Inflammatory macrophage treated with lipopolysaccharide for 4 hours (primary cell): ENCODE results near the gene FPR1.
"Not testable (repeated sequence)": the region's sequence is repeated elsewhere in the genome, so short reads cannot be mapped to it uniquely, and the experiment has no call there.

Experiments used
- DNase-seq: peaks from one replicate; pipeline ENCODE4 v3.0.0-alpha.2; 2020

The FPR1 gene

DNA sequence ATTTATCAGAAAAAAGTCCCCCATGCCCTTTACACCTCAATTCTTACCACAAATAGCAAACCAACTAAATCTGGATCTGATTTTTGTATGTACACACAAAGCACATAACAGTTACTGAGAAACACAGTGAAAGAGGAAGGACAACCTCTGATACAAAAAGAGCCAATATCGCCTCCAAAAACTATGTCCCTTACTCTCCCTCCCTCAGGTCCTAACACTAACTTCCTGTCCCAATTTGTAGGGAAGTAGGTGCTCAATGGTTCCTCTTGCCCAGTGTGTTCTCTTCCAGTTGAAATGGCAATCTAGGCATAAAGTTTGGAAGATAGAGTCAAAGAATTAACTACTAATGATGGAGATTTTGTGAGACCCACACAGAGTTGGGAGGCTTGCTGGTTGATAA is 27.5 kb upstream of the FPR1 start:
- peak; percentile 29 for DNase-seq

GRCh38 chr19:51777570-51778462 is 26.1 kb upstream of the FPR1 start:
- DNase-seq, result peak; percentile 89

- not testable (repeated sequence) for DNase-seq
These were observed 24.9 kb upstream of the FPR1 start for GRCh38 chr19:51776561-51776960.

DNA sequence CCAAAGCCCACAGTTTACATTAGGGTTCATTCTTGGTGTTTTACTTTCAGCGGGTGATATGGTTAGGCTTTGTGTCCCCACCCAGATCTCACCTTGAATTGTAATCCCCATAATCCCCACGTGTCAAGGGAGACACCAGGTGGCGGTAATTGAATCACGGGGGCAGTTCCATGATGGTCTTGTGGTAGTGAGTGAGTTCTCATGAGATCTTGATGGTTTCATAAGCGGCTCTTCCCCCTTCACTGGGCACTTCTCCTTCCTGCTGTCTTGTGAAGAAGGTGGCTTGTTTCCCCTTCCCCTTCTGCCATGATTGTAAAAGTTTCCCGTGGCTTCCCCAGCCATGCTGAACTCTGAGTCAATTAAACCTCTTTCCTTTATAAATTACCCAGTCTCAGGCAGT is 21.3 kb upstream of the FPR1 start:
- DNase-seq, result peak; percentile 91

DNA sequence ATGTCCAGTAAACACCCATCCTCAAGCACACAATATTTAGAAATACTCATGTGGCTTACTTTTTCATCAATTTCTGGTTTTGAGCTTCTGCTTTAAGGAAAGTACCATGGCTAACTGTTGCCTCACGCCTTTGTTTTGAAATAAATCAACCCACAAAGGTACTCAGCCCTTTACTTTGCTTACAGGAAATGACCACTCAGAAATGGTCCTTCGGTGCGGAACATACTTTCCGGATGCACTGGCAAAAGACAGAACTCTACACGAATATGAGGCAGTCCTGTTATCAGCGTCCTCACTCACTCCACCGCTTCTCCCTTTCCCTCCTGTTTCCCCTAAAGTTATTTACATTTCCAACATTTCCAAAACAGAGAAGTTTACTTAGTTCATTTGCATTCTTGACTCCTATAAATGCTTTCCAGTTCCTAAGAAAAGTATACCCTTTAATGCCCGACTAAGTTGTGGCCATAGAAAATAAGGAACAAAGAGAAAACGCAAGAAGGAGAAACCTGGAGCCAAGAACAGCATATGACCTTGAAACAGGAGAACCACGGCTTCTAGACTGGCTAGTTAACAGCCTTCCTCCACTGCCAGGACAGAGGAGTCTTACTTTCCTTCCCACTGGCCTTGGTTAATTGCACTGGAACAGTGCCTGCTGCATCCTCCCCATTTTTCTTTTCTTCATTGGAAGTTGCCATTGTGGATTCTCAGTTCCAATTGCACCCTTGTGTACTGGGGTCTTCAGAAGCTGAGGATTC is 19.9 kb upstream of the FPR1 start:
- DNase-seq, result peak; percentile 96

DNA sequence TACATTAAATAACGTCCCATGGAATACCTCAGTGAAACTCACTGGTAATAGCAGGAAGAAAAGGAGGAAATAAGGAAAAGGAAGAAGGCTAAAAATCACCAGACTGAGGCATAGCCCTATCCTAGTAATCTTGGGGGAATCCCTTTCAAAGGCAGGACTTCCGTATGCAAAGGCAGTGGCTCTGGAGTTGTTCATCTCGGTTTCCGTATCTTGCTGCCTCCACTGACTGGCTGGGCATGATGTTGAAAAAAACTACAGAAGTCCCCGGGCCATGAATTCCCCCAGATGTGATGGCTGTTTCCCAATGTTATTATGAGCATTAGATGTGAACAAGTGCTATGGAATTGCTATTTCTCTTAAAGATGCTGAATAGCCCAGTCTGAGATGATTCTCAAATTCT is 14.8 kb upstream of the FPR1 start:
- DNase-seq, result peak; percentile 95

GRCh38 chr19:51765086-51765485 is 13.4 kb upstream of the FPR1 start:
- no peak for DNase-seq

DNA sequence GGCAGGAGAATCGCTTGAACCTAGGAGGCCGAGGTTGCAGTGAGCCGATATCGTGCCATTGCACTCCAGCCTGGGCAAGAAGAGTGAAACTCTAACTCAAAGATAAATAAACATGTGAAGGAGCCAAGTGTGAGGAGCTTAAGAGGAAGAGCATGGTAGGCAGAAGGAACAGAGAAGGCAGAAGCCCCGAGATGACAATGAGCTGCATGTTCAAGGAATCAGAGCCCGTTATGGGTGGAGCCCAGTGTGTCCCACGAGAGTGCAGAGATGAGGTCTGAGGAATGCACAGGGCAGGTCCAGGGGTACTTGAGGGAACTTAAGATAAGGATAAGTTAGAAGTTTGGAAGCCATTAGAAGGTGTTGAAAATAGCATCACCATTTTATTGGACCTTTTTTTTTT is 10.0 kb upstream of the FPR1 start:
- DNase-seq, result peak; percentile 40

GRCh38 chr19:51760697-51761356 is 9.1 kb upstream of the FPR1 start, which contains the start of gene FPR2:
Gene FPR2 (plus strand): TSS chr19:51761180. CDS start chr19:51768659, 7,479 bp downstream.
- peak; percentile 84 for DNase-seq

- peak; percentile 85 for DNase-seq
These were observed 3.9 kb upstream of the FPR1 start for GRCh38 chr19:51755571-51755970.

DNA sequence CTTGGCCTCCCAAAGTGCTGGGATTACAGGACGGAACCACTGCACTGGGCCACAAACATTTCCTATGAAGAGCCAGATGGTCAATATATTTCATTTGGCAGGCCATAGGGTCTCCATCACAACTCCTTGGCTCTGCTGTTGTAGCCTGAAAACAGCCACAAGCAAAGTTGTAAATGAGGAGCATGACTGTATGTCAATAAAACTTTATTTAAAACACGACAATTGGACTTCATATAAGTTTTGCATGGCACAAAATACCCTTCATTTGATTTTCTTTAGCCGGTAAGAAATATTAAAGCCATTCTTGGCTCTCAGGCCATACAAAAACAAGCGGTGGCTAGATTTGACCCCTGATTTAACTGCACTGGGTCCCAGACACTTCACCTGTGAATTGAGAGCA is 3.1 kb upstream of the FPR1 start:
- no peak for DNase-seq

- peak; percentile 96 for DNase-seq
These were observed 2.4 kb upstream of the FPR1 start for GRCh38 chr19:51754109-51754508.

DNA sequence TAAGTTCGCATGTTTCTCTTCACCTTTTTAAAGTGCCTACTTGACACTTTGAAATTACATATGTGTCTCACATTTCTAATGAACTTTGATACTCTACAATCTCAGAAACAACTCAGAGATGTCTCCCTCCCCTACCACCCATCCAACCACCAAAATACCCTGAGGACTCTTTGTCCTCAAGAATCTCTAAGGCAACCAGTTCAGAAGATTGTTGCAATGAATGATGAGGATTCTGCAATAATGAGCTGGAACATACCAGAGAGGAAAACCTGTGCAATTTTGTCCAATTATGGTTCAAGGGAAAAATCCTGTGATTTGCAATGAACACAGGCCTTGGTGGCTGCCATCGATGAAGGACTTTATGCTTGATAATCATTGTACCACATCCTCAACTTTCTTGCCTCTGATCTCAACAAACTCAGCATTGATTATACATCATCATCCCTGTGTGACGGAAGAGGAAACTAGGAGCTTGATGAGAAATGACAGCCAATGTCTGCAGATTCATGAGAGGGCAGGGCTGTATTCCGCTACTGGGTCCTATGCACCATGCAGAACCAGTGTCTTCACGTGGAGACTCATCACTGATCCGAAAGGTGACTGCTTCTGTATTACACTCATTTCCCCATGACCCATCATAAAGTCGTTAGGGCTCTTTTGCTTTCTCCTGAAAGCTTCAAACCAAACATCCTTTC is 1.1 kb downstream of the FPR1 start:
- DNase-seq, result peak; percentile 62

DNA sequence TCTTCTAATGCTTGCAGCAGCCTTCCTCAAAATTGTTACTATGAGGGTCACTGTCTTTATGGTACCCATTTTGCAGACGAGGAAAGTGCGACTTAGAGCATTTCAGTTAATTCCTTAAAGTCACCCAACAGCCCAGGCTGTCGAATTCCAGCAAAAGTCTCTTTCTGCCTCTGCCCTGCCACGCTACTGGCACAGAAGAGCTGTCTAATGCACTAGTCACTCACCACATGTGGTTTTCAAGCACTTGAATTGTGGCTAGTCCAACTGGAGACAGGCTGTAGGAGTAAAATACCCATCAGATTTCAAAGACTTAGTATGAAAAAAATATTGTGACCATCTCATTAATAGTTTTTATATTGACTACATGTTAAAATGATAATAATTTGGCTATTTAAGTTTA is 1.7 kb downstream of the FPR1 start:
- DNase-seq, result no peak

DNA sequence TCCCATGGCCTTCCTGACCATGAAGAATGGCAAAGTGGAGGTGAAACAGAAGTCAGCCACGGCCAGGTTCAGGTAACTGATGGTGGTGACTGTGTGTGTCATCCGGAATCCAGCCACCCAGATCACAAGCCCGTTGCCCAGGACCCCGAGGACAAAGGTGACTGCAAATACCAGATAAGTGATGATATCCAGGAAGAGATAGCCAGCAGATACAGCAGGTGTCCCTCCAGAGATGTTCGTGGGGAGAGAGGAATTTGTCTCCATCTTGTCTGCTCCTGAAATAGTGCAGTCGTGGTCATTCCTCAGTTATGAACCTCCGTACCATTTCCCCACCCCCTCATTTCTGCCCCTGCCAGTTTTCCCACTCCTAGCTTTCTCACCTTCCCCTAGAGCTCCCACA is 4.9 kb downstream of the FPR1 start:
- no peak for DNase-seq

DNA sequence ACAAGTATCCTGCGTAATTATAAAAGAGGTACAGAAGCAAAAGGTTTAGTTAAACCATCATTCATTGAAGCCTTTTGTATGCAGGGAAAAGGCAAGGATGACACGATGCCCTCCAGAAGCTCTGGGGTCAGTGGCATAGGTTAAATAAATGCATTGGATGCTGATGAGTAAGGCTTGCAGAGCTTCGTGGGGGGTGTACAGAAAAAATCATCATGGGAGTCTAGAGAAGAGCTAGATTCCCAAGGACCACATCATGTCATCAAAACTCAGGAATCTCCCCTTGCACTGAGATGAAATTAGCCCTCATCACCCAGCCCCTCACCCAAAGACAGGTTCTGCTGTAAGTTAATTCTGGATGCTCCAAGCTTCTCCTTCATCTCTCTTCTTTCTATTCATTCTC is 8.3 kb downstream of the FPR1 start:
- DNase-seq, result no peak

- peak; percentile 39 for DNase-seq
These were observed 8.9 kb downstream of the FPR1 start for GRCh38 chr19:51742789-51743188.

DNA sequence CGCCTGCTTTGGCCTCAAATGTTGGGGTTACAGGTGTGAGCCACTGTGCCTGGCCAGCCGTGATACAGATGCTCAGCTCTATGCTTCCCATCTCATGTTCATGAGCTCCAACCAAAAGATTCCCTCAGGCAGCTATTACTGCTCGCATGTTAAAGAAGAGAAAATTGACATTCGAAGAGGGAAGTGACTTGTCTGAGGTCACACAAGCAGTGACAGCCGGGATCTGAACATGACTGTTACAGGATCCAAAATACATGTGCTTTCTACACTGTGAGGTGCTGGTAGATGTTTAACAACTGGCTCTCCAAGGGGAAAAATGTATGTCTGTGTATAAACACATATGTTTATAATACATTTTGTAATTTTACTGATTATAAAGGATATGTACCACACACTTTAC is 11.3 kb downstream of the FPR1 start:
- peak; percentile 75 for DNase-seq

DNA sequence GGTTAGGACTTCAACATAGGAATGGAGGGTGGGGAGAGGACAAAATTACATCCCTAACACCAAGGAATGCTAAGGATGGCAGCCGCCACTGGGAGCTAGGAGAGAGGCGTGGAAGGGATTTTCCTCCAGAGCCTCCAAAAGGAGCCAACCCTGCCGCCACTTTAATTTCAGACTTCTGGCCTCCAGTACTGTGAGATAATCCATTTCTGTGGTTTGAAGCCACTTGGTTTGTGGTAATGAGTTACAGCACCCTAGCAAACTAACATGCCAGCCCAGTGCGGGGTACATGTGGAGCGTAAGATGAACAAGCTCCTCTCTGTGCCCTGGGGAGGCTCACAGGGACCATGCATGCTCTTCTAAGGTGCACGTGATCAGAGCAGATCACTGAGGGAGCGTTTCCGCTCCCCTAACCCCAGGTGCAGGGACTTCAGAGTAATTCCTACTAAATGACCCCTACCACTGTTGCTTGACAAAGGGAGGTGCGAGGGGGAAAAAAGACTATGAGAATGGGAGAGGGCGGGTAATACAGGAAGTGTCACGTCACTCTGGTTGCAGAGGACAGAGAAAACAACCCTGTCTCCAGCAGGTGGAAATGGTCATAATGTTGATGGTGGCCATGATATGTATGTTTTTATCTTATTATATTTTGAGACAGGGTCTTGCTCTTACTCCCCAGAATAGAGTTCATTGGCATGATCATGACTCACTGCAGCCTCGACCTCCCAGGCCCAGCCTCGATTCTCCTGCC is 12.0 kb downstream of the FPR1 start:
- no peak for DNase-seq

- not testable (repeated sequence) for DNase-seq
These were observed 13.2 kb downstream of the FPR1 start for GRCh38 chr19:51738523-51738922.

DNA sequence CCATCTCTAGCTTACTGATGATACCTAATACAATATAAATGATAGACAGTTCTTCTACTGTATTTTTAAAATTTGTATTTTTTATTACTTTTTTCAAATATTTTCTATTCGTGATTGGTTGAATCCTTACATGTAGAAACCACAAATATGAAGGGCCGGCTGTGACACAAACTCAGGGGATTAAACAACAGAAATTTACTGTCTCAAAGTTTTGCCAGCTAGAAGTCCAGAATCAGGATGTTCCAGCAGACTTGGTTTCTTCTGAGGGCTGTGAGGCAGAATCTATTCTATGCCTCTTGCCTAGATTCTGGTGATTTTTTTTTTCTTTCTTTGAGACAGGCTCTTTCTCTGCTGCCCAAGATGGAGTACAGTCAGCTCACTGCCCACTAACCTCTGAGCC is 13.8 kb downstream of the FPR1 start:
- no peak for DNase-seq

GRCh38 chr19:51737389-51737788 is 14.3 kb downstream of the FPR1 start:
- DNase-seq, result no peak
